HG03097 (cell line): ENCODE data around the gene ZACN.

Source experiments
- ATAC-seq: cut with Tn5 transposase; IDR thresholded peaks from one replicate; pipeline ENCODE4 v1.9.1; 2021; ENCODE audit not compliant: unreplicated experiment, low FRiP score

The ZACN gene

DNA sequence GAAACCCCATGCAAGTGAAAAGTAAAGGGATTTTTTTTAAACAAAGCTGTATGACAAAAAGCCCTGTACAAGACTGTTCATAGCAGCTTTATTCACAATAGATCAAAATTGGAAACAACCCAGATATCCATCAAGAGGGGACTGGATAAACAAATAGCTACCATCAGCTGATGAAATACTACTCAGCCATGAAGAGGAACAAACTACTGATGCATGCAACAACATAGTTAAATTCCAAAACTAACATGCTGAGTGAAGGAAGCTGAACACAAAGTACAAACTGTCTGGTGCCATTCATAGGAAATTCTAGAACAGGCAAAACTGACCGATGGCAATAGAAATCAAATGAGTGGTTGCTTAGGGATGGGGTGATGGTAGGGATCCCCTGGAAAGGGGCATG lies 46.9 kb downstream of the ZACN start:
- ATAC-seq: no peak

DNA sequence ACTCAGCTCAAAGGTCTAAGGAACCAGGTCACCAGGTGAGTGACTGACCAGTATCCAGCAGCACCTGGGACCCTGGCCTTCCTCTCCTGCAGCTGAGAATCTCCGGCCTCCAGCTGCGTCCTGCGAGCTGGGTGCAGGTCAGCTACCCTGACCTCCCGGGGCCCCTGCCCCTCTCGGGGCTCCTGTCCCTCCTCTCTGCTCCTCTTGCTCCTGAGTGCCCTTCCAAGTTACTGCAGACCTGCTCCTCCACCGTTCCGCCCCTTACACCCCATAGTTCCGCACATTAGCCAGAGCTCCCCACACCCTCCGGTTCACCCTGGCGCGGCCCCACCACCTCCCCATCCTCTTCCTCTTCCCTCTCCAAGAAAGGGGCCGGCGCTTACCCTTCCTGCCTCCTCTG lies 51.5 kb downstream of the ZACN start:
- no peak for ATAC-seq

DNA sequence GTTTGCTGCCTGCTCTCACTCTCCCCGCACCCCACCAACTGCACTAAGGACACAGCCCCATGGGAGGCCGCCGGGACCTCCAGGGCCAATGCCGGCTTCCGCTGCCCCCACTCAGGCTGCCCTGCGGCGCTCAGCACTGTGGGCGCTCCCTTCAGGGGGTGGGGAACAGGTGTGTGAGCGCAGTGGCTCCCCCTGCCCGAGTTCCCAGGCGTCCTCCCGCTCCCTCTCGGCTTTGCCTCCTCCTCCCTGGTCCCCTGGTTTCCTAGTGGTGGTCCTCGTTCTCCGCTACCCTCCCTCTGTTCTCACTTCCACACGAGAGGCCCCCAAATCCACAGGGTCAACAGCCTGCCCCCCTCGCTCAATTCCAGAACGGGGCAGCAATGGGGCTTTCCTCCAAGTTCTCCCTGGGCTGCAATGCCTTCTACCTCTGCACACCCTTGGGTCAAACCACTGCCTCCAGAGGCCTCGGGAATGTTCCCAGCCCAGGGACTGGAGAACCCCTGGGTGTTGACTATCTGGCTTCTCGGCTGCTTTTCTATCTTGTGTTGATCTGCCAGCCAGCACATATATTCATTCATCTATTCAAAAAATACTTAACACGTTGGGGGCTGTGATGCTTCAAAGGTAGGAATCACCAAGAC lies 52.2 kb downstream of the ZACN start:
- ATAC-seq: no peak

DNA sequence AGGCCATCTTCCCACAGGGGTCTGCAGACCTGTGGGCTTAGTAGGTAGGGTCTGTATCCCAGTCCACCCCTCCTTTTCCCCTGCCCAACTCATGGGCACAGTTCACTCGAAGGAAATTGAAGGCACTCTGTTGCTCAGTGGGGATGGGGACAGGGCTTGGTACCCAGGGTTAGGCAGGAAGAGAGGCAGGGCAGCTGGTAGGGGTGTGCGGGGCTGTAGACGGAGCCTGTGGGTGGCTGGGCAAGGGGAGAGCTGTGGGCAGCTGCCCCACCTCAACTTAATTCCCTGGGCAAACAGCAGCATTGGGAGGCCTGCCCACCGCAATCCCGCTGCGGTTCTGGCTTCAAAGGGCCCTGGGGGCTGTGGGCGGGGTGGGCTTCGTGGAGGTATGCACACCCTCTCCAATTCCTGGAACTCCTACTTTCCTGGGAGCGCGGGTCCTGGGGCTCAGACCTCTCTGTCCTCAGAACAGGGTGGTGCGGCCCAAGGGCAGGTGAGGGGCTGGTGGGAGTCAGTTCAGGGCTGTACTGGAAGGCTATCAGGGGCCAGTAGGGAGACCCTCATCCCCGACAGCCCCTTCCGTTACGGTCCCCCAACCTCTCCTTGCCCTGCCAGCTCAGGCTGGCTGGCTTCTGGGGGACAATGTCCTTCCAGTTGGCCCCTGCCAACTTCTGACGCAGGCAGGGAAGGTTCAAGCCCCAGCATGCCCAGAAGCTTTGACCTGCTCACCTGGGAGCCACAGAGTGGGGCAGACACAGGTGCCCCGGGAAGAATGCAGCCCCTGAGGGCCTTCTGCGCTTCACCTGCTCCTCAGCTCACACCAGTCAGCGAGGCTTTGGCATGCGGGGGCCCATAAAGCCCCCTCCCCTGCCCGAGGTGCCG lies 53.0 kb downstream of the ZACN start:
- ATAC-seq: no peak
